GM21526 (cell line): Measurements from ENCODE around the gene SLC22A3.
"Not testable (repeated sequence)": the region's sequence is repeated elsewhere in the genome, so short reads cannot be mapped to it uniquely, and the experiment has no call there.

Experiments used
- ATAC-seq: cut with Tn5 transposase; IDR thresholded peaks from one replicate; pipeline ENCODE4 v1.9.1; 2021; ENCODE audit warnings: moderate library complexity; ENCODE audit not compliant: unreplicated experiment, low FRiP score

SLC22A3 gene

DNA sequence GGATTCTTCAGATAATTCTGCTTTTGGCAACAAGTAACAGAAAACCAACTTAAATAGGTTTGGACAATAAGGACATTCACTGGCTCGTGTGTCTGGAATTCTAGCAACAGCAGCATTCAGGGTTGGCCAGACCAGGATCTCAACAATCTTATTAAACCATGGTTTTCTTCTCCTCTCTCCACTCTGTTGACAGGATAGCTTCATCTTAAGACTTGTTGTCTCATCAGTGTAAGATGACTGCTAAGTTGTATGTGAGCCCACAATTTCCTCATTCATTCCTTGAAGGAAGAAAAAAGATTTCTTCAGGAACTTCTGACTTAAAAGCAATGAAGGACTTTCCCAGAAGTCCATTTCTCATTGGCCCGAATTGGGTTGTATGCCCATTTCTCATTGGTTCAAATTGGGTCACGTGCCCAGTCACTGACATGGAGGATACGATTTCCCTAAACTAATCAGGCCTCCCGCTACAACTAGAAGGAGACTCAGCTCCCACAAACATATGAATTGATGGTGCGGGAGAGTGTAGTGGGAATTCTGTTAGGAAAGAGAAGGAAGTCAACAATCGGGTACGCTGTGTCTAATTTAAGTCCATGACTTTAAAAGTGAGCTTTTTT lies 83.7 kb downstream of the SLC22A3 start:
- no peak for ATAC-seq

- no peak for ATAC-seq
Measured at GRCh38 chr6:160435935-160436334, 87.8 kb downstream of the SLC22A3 start.

- ATAC-seq, result no peak
Measured at GRCh38 chr6:160437154-160437553, 89.0 kb downstream of the SLC22A3 start.

DNA sequence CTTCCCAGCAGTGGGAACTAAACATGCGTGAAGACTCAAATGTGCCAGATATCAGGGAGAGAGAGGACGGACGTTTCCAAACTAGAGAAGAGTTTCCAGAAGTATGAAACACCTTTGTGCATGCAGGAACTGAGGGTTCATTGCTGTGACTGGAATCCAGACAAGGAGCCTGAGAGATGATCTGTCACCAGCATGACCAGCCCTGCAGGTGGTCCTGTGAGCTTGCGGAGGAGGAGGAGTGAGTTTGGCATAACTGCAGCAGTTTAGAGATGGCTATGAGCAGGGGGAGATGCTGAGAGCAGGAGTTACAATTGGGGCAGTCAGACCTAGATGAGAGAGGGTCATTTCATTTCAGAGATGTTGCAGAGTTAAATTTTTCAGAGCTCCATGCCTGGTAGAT lies 89.6 kb downstream of the SLC22A3 start:
- no peak for ATAC-seq

DNA sequence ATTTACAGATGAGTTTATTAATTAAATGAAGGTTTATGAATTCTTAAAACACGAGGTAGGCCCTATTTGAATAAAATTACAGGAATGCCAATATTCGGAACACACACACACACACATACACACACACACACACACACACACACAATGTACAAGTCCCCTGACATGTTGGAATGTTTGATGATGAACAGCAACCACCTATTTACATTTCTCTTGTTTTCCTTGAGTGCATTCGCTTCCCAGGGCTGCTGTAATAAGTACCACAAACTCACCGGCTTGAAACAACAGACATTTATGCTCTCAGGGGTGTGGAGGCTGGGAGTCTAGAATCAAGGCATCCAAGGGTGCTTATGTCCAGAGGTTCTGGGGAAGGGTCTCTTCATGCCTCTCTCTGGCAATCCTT lies 90.3 kb downstream of the SLC22A3 start:
- ATAC-seq, result no peak

GRCh38 chr6:160439751-160440150 lies 91.6 kb downstream of the SLC22A3 start:
- no peak for ATAC-seq

DNA sequence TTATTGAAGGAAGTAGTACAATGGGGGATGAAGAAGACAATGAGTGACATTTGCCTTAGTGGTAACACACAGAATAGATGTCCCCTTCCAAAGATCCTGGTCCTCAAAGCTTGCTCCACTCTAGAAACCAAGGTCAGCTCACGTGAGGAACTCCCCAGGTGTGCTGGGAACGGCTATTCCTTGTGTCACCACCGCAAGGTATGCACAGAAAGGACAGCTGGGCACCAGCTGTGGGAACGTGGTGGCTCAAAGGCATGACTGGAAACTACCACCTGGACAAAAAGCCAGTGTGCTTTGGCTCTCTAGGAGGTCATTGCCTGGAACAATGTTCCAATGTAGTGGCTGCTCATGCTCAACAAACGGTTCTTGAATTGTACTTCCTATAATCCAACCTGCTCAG lies 94.0 kb downstream of the SLC22A3 start:
- ATAC-seq, result no peak

- ATAC-seq, result no peak
Measured at GRCh38 chr6:160445130-160445529, 97.0 kb downstream of the SLC22A3 start.

- ATAC-seq, result no peak
Measured at GRCh38 chr6:160447350-160447749, 99.2 kb downstream of the SLC22A3 start.

GRCh38 chr6:160449787-160450186 lies 101.6 kb downstream of the SLC22A3 start:
- ATAC-seq, result not testable (repeated sequence)

- no peak for ATAC-seq
Measured at GRCh38 chr6:160450849-160451248, 102.7 kb downstream of the SLC22A3 start.

- ATAC-seq, result no peak
Measured at GRCh38 chr6:160454303-160454702, 106.1 kb downstream of the SLC22A3 start.

GRCh38 chr6:160455081-160455480 lies 106.9 kb downstream of the SLC22A3 start:
- ATAC-seq, result no peak

DNA sequence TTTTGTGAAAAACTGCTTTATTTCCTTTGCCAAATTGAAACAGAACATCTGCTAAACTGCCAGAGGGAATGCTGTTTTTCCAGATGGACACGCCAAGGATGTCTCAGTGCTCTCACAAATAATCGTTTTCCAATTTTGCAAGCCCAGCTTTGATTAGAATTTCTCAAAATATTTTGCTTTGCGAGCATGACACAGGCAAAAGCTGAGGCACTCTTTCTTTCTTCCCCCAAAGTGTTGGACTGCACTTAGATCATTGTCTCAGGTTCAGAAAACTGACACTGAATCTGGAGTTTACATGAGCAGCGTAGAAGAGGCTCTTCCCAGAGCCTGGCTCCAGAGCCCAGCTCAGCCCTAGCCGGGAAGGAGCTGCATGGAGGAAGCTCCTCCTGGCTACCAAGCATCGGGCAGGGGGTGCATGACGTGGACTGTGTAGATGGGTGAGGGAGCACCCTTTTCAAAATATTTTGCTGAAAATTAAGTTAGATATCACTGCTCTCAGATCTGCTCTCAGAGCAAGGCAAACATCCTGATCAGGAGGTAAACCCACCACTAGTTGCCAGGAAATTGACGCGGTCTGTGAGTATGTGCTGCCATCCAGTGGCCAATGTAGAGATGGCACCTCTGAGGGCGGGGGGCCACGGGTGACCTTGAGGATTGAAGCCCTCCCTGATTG lies 107.5 kb downstream of the SLC22A3 start:
- ATAC-seq, result peak; percentile 74

- ATAC-seq, result no peak
Measured at GRCh38 chr6:160456214-160456546, 108.0 kb downstream of the SLC22A3 start.

DNA sequence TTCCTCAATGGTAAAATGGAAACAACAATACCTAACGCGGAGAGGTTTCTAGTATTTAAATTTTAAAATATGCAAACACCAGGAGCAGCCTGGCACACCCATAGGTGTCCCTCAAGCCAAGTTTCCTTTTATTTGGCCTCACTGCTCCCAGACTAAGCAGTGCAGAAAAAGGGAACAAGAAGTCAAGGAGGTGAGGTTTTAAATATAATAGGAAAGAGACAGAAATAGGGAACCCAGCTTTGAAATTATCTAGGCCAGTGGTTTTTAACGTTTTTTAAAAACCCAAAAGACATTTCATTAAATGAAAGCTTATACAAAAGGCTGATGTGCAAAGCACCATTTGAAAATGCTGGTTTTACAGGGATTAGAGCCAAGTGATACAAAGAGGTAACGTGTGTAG lies 109.6 kb downstream of the SLC22A3 start:
- ATAC-seq, result no peak

DNA sequence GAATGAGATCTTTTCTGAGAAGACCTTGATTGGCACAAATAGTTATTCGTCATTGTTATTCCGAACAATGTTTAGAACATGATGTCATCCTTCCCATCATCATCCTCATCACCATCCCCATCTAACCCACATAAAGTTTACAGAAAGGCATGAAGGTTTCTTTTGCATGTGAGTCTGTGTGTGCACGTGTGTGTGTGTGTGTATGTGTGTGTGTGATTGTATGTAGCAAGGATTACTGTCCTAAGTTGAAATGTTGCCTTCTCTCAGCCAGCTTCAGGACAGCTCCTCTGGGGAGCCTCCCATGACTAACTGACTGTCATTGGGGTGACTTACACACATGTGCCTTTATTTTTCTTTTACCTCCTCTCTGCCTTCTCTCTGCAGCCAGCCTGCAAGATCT lies 113.5 kb downstream of the SLC22A3 start:
- ATAC-seq, result no peak

GRCh38 chr6:160462116-160462515 lies 113.9 kb downstream of the SLC22A3 start:
- no peak for ATAC-seq

- ATAC-seq, result peak; percentile 93
Measured at GRCh38 chr6:160462551-160463109, 114.5 kb downstream of the SLC22A3 start.

DNA sequence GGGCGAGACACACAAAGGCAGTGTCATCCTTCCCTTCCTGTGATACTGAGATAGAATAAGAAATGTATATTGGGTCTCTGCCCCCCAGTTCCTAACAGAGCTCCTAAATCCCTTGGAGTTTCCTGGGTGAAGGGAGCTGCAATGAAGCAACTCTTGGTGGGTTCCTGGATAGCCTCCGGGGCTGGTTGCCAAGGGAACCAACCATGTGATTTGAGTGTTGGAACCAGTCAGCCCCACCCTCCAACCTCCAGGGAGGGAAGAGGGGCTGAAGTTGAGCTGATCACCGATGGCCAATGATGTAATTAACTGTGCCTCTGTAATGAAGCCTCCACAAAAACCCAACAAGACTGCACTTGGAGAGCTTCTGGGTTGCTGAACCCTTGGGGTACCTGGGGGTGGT lies 116.6 kb downstream of the SLC22A3 start:
- ATAC-seq, result no peak

DNA sequence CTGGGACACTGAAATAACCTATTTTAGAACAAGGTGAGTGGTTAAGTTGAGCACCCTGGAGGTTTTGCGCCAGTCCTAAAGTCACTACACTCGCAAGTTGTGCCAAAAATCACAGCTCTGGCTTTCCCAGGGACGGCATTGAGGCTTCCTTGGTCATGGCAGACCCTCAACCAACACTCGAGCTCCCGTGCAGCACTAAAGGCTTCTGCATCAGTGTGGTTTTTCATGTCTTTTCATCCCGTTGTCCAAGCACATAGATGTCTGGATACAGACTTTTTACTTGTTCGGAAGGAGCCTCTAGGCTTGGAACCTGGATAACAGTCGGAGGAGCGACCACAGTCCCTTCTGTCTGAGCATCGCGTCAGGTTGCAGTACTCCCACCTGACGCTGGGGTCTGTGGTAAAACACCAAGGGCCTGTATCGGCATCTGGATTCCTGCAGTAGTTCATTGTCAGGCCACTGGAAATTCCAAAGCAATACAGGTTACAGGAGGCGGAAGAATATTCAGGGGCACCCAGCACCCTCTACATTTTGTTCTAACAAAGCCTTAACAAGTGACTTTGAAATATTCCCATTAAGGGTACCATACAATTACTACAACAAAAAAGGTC lies 119.2 kb downstream of the SLC22A3 start:
- not testable (repeated sequence) for ATAC-seq

DNA sequence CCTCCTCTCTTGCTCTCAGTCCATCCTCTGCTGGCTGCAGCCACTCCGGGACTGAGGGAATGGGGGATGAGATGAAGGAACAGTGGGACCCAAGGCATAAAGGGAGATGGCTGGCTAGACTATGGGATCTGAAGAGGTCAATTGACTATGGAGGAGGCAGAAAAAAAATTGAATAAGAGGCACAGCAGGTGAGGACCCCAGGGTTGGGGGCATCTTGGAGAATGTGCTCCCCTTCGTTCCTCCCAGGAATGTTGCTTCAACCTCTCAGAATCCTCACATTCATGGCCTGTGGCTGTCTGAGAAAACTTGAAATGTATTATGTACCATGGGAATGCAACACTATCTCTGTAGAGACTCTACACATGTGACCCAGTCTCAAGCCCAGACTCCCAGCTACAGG lies 121.0 kb downstream of the SLC22A3 start:
- no peak for ATAC-seq
